K562 (cell line): ENCODE results near the gene PARD3.

Experiments used
- BRCA1 ChIP-seq, 2 experiments: fragments of 450-650 bp in 1 of 2; sonication (generic) in 1 of 2; formaldehyde crosslinking in 1 of 2; IDR thresholded peaks; 2 replicates each; pipeline versions ENCODE4 v1.5.0 to v1.6.1; 2017 to 2020; ENCODE audit warnings: mild to moderate bottlenecking in 1 of 2, missing genetic modification reagents in 1 of 2
- IRF2 ChIP-seq: sonication (generic); formaldehyde crosslinking; IDR thresholded peaks from 2 replicates; pipeline ENCODE4 v1.8.1; 2022; ENCODE audit warnings: mild to moderate bottlenecking, missing genetic modification reagents
- NCOA1 ChIP-seq: fragments of 450-650 bp; IDR thresholded peaks from 2 replicates; pipeline ENCODE4 v1.6.1; 2016; ENCODE audit warnings: low read depth
- TAF15 ChIP-seq: fragments of 200-400 bp; formaldehyde crosslinking; IDR thresholded peaks from 2 replicates; pipeline ENCODE4 v1.6.1; 2017; ENCODE audit warnings: mild to moderate bottlenecking, low read depth, low read length, moderate library complexity
- TEAD4 ChIP-seq, 2 experiments: sonication (generic) in 1 of 2; formaldehyde crosslinking in 1 of 2; IDR thresholded peaks; 2 replicates each; pipeline versions ENCODE4 v1.6.1 to v1.8.0; 2012 to 2022; ENCODE audit warnings: borderline replicate concordance in 1 of 2, inconsistent platforms in 1 of 2, low read length in 1 of 2, mild to moderate bottlenecking in 1 of 2, missing genetic modification reagents in 1 of 2
- TF ChIP-seq, protein P1 (sequence below), 2 experiments: fragments of 450-650 bp; formaldehyde crosslinking in 1 of 2; IDR thresholded peaks; 2 replicates each; pipeline versions ENCODE4 v1.4.0 to v1.6.1; 2014 to 2020; ENCODE audit warnings: mild to moderate bottlenecking in 2 of 2, borderline replicate concordance in 1 of 2, low read depth in 1 of 2

DNA sequence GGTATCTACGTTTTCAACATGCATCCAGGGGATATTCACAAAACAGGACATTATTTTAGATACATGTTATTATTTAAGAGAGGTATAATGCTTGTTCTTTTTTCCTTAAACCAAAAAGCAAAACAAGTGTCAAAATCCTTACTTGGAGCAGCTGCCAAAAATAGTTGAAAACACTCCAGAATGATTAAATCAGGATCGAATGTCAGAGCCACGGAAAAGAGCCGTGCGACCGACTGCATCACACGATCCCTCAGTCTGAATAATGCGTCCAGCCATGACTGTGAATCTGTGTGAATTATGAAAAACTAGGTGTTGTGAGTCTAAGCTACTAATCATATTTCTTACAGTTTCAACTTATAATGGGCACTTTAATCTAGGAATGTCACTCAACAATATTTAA, 126.0 kb downstream of the PARD3 start:
- TF ChIP-seq BRCA1 (IDR thresholded peaks at IDR 0.05) (no peak), BRCA1 (CRISPR knock-in tag; IDR thresholded peaks at IDR 0.05) (no peak), TEAD4 (IDR thresholded peaks at IDR 0.05; ENCODE audit: low read length) (no peak), TEAD4 (CRISPR knock-in tag; IDR thresholded peaks at IDR 0.05; ENCODE audit: borderline replicate concordance) (no peak), IRF2 (no peak), TAF15 (no peak), NCOA1 (no peak)
- TF ChIP-seq, protein P1, sequence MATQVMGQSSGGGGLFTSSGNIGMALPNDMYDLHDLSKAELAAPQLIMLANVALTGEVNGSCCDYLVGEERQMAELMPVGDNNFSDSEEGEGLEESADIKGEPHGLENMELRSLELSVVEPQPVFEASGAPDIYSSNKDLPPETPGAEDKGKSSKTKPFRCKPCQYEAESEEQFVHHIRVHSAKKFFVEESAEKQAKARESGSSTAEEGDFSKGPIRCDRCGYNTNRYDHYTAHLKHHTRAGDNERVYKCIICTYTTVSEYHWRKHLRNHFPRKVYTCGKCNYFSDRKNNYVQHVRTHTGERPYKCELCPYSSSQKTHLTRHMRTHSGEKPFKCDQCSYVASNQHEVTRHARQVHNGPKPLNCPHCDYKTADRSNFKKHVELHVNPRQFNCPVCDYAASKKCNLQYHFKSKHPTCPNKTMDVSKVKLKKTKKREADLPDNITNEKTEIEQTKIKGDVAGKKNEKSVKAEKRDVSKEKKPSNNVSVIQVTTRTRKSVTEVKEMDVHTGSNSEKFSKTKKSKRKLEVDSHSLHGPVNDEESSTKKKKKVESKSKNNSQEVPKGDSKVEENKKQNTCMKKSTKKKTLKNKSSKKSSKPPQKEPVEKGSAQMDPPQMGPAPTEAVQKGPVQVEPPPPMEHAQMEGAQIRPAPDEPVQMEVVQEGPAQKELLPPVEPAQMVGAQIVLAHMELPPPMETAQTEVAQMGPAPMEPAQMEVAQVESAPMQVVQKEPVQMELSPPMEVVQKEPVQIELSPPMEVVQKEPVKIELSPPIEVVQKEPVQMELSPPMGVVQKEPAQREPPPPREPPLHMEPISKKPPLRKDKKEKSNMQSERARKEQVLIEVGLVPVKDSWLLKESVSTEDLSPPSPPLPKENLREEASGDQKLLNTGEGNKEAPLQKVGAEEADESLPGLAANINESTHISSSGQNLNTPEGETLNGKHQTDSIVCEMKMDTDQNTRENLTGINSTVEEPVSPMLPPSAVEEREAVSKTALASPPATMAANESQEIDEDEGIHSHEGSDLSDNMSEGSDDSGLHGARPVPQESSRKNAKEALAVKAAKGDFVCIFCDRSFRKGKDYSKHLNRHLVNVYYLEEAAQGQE (IDR thresholded peaks at IDR 0.05; ENCODE audit: borderline replicate concordance) = no peak
- TF ChIP-seq, protein P1 (CRISPR knock-in tag; IDR thresholded peaks at IDR 0.05; ENCODE audit: low read depth) = no peak
